ENCODE results near the gene HOXC11.

The HOXC11 gene

DNA sequence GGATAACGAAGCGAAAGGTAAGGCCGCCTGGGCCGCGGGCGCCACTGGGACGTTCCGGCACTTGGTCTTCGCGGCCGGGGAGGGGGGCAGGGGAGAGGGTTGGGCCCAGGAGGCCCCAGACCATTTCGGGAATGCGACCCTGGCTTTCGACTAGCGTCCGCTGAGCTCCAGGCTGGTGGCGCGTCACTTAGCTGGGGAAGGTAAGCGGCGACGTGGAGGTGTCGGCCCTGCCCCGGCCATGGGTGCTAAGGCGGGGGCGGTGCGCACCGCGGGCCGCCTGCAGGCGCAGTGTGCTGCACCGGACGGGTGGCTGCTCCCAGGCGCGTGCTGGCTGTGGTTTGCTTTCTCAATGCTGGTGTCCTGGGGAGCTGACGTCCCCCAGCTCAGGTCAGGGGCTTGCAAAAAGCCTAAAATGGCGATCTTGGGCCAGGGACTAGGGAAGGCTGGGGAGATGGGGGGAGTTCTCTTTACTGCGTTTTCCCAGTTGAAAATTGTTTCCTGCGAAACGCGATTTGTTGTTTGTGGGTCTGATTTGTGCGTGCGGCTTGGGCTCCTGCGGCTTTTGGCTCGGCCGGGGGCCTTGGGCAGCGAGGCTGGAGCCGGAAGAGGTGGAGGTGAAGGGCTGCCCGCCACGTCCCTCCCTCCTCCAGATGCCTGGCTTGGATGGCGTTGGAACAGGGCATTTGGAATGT lies 13.2 kb downstream of the HOXC11 start:
- Histone ChIP-seq H3K9me3 (ENCODE audit: control insufficient read depth in 1 of 2, low read length in 2 of 2) (no peaks in the 10 kb centered on the region), H3K36me3 (ENCODE audit: control insufficient read depth in 1 of 2, insufficient read depth in 2 of 2, low read length in 2 of 2) (no peaks in the 10 kb centered on the region), H3K27ac (ENCODE audit: low read depth, low read length) (no peak overlapping the region), H3K4me3 (ENCODE audit: low read depth in 1 of 2, low read length in 2 of 2) (peak overlapping the region in 1 of 2 donors; percentile 43), H3K4me1 (ENCODE audit: control insufficient read depth in 1 of 2, insufficient read depth in 2 of 2, low read length in 2 of 2) (peaks cover 3 to 18% of the 10 kb centered on the region in 2 donors), H3K9ac (ENCODE audit: low read depth in 1 of 2, low read length in 2 of 2) (no peak overlapping the region), H3K27me3 (ENCODE audit: control insufficient read depth in 1 of 2, insufficient read depth in 2 of 2, low read length in 2 of 2) (peaks cover 81 to 99% of the 10 kb centered on the region in 2 donors)

DNA sequence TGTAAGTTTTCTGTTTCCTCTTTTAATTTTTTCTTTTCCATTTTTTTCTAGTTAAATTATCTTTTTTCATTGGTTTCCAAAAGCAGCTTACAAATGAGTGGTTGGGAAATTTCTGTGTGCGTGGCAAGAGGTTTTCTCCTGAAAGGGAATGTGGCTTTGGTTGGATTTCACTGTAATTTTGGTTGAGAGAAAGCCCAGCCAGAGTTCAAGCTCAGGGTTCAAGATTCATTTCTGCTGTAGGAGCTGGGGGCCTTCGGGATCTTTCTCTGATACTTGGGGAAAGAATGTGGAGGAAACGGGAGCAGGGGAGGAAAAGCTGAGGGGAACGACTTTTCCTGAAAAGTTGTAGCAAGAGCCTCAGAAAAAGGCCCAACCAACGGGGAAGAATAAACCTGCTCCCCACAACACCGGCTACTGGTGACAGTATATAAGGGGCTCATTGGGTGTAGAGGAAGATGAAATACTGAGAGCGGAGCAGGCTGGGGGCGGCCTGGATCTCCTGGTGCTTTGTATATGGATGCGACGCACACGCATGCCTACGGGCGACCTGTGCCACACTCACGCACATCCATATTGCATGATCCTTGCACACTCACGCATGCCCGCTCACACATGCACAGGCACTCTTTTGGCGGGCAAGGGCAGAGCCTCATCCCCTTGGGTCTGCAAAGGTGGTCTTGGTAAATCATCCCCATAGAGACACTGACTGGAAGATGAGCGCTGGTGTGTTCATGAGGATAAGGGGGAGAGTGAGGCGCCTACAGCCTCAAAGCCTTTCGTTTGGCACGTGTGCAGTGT lies 14.0 kb downstream of the HOXC11 start:
- peaks cover 3 to 18% of the 10 kb centered on the region in 2 donors for H3K4me1 ChIP-seq (ENCODE audit: control insufficient read depth in 1 of 2, insufficient read depth in 2 of 2, low read length in 2 of 2)
- H3K36me3 ChIP-seq (ENCODE audit: control insufficient read depth in 1 of 2, insufficient read depth in 2 of 2, low read length in 2 of 2) = no peaks in the 10 kb centered on the region
- H3K4me3 ChIP-seq (ENCODE audit: low read depth in 1 of 2, low read length in 2 of 2) = no peak overlapping the region
- no peaks in the 10 kb centered on the region for H3K9me3 ChIP-seq (ENCODE audit: control insufficient read depth in 1 of 2, low read length in 2 of 2)
- peaks cover 87 to 99% of the 10 kb centered on the region in 2 donors for H3K27me3 ChIP-seq (ENCODE audit: control insufficient read depth in 1 of 2, insufficient read depth in 2 of 2, low read length in 2 of 2)
- no peak overlapping the region for H3K9ac ChIP-seq (ENCODE audit: low read depth in 1 of 2, low read length in 2 of 2)
- no peak overlapping the region for H3K27ac ChIP-seq (ENCODE audit: low read depth, low read length)

DNA sequence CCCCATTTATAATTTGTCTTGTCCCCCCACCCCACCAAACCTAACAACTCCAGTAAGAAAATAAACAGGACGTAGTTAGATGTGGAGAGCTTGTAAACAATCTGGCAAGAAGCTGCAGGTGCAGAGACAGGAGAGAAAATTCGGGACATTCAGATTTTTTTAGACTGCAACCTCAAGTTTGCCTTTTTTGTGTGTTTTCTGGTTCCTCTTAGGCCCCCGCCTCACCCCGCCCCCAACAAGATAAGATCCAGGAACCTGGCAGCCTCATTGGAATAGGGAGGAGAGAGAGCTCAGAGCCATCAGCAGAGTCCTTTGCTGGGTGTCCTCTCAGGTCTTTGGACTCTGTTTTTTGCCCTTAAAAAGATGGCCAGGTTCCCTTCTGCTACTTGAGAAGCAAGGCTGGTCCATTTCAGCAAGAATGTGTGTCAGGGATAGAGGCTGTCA lies 14.9 kb downstream of the HOXC11 start:
- Histone ChIP-seq H3K36me3 (ENCODE audit: control insufficient read depth in 1 of 2, insufficient read depth in 2 of 2, low read length in 2 of 2) (no peaks in the 10 kb centered on the region), H3K4me1 (ENCODE audit: control insufficient read depth in 1 of 2, insufficient read depth in 2 of 2, low read length in 2 of 2) (peaks cover 3 to 18% of the 10 kb centered on the region in 2 donors), H3K27me3 (ENCODE audit: control insufficient read depth in 1 of 2, insufficient read depth in 2 of 2, low read length in 2 of 2) (peaks cover 92 to 99% of the 10 kb centered on the region in 2 donors), H3K9ac (ENCODE audit: low read depth in 1 of 2, low read length in 2 of 2) (no peak overlapping the region), H3K9me3 (ENCODE audit: control insufficient read depth in 1 of 2, low read length in 2 of 2) (no peaks in the 10 kb centered on the region), H3K27ac (ENCODE audit: low read depth, low read length) (no peak overlapping the region), H3K4me3 (ENCODE audit: low read depth in 1 of 2, low read length in 2 of 2) (no peak overlapping the region)

DNA sequence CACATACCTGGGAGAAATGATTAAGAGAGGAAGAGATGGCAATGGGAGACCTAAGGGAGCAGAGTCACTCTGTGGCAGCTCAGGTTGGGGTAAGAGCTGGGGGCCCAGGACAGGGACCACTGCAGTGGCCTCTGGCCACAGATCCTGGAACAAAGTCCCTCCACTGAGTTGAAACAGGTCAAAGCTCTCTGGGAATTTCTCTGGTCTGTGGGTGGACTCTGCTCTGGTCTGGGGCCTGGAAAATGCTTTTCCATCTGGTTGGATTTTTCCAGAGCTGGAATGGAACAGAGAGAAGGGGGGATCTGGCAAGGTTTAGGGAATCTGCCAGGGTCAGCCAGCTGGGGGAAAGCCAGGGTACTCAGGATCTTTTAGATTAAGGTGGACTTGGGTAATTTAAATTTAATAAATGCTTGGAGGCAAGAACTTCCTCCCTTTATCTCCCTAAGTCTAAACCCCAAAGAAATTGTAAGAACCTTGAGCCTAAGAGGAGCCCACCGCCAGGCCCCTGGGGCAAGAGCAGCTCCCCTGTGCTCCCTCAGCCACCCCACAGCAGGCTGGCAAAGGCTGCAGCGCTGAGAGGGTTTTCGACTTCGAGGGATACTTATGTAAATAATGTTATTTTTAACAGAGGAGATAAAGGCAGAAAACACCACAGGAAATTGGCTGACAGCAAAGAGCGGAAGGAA lies 15.8 kb downstream of the HOXC11 start:
- peaks cover 3 to 18% of the 10 kb centered on the region in 2 donors for H3K4me1 ChIP-seq (ENCODE audit: control insufficient read depth in 1 of 2, insufficient read depth in 2 of 2, low read length in 2 of 2)
- H3K9me3 ChIP-seq (ENCODE audit: control insufficient read depth in 1 of 2, low read length in 2 of 2) = no peaks in the 10 kb centered on the region
- H3K4me3 ChIP-seq (ENCODE audit: low read depth in 1 of 2, low read length in 2 of 2) = no peak overlapping the region
- peaks cover 92 to 99% of the 10 kb centered on the region in 2 donors for H3K27me3 ChIP-seq (ENCODE audit: control insufficient read depth in 1 of 2, insufficient read depth in 2 of 2, low read length in 2 of 2)
- H3K27ac ChIP-seq (ENCODE audit: low read depth, low read length) = no peak overlapping the region
- H3K9ac ChIP-seq (ENCODE audit: low read depth in 1 of 2, low read length in 2 of 2) = no peak overlapping the region
- no peaks in the 10 kb centered on the region for H3K36me3 ChIP-seq (ENCODE audit: control insufficient read depth in 1 of 2, insufficient read depth in 2 of 2, low read length in 2 of 2)

DNA sequence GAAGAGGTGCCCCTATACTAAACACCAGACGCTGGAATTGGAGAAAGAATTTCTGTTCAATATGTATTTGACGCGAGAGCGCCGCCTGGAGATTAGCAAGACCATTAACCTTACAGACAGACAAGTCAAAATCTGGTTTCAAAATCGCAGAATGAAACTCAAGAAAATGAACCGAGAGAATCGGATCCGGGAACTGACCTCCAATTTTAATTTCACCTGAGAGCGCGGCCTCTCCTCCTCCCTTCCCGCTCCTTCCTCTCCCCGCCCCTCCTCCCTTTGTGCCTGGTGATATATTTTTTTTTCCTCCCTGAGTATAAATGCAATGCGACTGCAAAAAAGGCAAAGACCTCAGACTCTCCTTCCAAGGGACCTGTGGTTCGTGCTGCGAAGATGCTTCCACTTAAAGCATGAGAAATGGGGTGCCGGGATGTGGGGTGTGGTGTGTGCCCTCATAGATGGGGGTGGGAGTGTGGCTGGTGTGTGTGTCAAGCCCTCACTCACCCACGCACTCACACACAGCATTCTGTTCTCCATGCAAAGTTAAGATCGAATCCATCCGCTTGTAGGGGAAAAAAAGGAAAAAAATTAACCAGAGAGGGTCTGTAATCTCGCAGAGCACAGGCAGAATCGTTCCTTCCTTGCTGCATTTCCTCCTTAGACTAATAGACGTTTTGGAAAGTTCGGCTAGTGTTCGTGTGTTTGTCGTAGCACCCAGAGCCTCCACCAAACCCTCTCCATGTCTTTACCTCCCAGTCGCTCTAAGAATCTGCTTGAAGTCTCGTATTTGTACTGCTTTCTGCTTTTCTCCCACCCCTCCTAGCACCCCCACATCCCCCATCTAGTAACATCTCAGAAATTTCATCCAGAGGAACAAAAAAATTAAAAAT lies 16.5 kb downstream of the HOXC11 start:
- Histone ChIP-seq H3K9ac (ENCODE audit: low read depth in 1 of 2, low read length in 2 of 2) (no peak overlapping the region), H3K36me3 (ENCODE audit: control insufficient read depth in 1 of 2, insufficient read depth in 2 of 2, low read length in 2 of 2) (no peaks in the 10 kb centered on the region), H3K9me3 (ENCODE audit: control insufficient read depth in 1 of 2, low read length in 2 of 2) (no peaks in the 10 kb centered on the region), H3K27ac (ENCODE audit: low read depth, low read length) (no peak overlapping the region), H3K27me3 (ENCODE audit: control insufficient read depth in 1 of 2, insufficient read depth in 2 of 2, low read length in 2 of 2) (peaks cover 94 to 99% of the 10 kb centered on the region in 2 donors), H3K4me3 (ENCODE audit: low read depth in 1 of 2, low read length in 2 of 2) (no peak overlapping the region), H3K4me1 (ENCODE audit: control insufficient read depth in 1 of 2, insufficient read depth in 2 of 2, low read length in 2 of 2) (peaks cover 7 to 18% of the 10 kb centered on the region in 2 donors)

DNA sequence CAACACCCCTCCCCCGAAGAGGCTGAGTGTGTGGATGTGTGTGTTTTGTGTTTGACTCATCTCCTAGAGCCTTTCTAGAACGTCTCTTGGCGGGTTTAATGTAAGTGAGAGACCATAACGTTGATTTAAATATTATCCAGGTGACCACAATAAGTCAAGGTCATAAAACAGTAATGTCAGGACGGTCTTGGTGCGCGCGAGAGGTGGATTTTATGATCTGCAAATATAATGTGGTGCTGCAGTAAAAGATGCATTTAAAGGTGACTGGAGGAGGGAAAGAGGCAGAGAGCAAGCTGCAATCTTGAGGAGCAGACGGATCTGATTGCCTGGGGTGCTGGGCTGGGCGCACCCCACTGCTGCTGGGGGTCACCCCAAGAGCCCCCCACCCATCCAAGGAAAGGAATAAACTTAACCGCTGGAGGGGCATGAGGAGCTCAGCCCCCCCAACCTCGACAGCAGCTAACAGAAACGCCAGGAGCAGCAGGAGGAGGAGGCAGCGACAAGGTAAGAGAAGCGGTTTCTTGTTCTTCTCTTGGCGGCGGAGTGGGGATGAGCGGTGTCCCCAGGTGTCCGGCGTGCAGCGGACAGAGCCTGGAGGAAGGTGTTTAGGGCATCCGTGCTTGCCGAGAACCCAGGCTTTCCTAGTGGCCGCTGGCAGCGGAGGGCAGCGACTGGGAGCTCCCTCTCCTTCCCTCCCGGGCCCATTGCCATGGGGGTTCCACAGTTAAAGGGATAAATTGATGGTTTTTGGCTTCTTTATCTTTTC lies 17.6 kb downstream of the HOXC11 start:
- H3K4me3 ChIP-seq (ENCODE audit: low read depth in 1 of 2, low read length in 2 of 2) = no peak overlapping the region
- H3K9me3 ChIP-seq (ENCODE audit: control insufficient read depth in 1 of 2, low read length in 2 of 2) = no peaks in the 10 kb centered on the region
- H3K27me3 ChIP-seq (ENCODE audit: control insufficient read depth in 1 of 2, insufficient read depth in 2 of 2, low read length in 2 of 2) = peaks cover 99 to 100% of the 10 kb centered on the region in 2 donors
- no peaks in the 10 kb centered on the region for H3K36me3 ChIP-seq (ENCODE audit: control insufficient read depth in 1 of 2, insufficient read depth in 2 of 2, low read length in 2 of 2)
- no peak overlapping the region for H3K27ac ChIP-seq (ENCODE audit: low read depth, low read length)
- H3K9ac ChIP-seq (ENCODE audit: low read depth in 1 of 2, low read length in 2 of 2) = no peak overlapping the region
- peaks cover 17 to 22% of the 10 kb centered on the region in 2 donors for H3K4me1 ChIP-seq (ENCODE audit: control insufficient read depth in 1 of 2, insufficient read depth in 2 of 2, low read length in 2 of 2)

DNA sequence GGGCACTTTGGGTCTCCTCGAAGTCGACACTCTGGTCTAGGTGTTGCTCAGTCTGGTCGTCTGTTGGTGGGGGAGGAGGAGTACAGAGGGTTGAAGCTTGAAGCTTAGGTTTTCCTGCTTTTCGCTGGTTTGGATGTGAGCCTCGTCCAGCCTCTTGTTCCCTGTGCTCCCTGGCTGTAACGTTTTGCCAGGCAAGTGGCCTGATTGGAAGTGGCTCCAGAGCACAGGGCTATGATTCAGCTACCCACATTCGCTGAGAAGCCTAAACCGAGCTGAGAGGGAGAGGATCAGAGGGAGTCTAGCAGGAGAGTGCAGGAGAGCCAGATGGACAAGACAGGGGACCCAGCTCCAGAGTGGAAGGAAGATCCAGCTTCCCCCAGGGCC lies 18.1 kb downstream of the HOXC11 start:
- Histone ChIP-seq H3K27ac (ENCODE audit: low read depth, low read length) (no peak overlapping the region), H3K9me3 (ENCODE audit: control insufficient read depth in 1 of 2, low read length in 2 of 2) (no peaks in the 10 kb centered on the region), H3K4me1 (ENCODE audit: control insufficient read depth in 1 of 2, insufficient read depth in 2 of 2, low read length in 2 of 2) (peaks cover 19 to 21% of the 10 kb centered on the region in 2 donors), H3K4me3 (ENCODE audit: low read depth in 1 of 2, low read length in 2 of 2) (no peak overlapping the region), H3K9ac (ENCODE audit: low read depth in 1 of 2, low read length in 2 of 2) (no peak overlapping the region), H3K36me3 (ENCODE audit: control insufficient read depth in 1 of 2, insufficient read depth in 2 of 2, low read length in 2 of 2) (no peaks in the 10 kb centered on the region), H3K27me3 (ENCODE audit: control insufficient read depth in 1 of 2, insufficient read depth in 2 of 2, low read length in 2 of 2) (peaks cover 95 to 100% of the 10 kb centered on the region in 2 donors)

DNA sequence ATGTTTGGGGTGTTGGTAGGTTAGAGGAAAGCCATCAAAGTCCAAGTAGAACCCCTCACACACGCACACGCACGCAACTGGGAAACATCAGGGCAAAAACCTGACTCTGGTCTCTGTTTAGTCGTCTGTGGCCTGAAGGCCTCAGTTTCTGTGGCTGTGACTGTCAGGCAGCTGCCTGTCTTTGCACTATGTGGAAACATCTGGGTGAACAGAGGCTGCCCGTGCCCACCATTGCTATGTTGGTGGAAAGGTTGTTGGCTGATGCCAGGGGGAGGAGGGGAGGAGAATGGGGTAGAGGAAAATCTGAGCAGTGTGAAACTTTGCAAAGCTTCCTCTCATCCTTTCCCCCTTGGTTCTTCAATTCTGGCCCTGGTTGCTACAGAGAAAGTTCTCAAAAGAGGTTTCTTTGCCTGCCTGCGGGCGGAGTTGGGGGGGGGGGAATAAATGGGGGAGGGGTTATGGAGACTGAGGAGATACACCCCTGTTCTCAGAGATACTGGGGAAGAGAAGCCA lies 19.5 kb downstream of the HOXC11 start:
- peaks cover 19 to 24% of the 10 kb centered on the region in 2 donors for H3K4me1 ChIP-seq (ENCODE audit: control insufficient read depth in 1 of 2, insufficient read depth in 2 of 2, low read length in 2 of 2)
- peaks cover 95 to 100% of the 10 kb centered on the region in 2 donors for H3K27me3 ChIP-seq (ENCODE audit: control insufficient read depth in 1 of 2, insufficient read depth in 2 of 2, low read length in 2 of 2)
- no peaks in the 10 kb centered on the region for H3K9me3 ChIP-seq (ENCODE audit: control insufficient read depth in 1 of 2, low read length in 2 of 2)
- H3K36me3 ChIP-seq (ENCODE audit: control insufficient read depth in 1 of 2, insufficient read depth in 2 of 2, low read length in 2 of 2) = no peaks in the 10 kb centered on the region
- no peak overlapping the region for H3K27ac ChIP-seq (ENCODE audit: low read depth, low read length)
- H3K4me3 ChIP-seq (ENCODE audit: low read depth in 1 of 2, low read length in 2 of 2) = no peak overlapping the region
- no peak overlapping the region for H3K9ac ChIP-seq (ENCODE audit: low read depth in 1 of 2, low read length in 2 of 2)
